ENCODE measurements around the gene CFAP251.
"Not testable (repeated sequence)": the region's sequence is repeated elsewhere in the genome, so short reads cannot be mapped to it uniquely, and the experiment has no call there.

CFAP251 gene

GRCh38 chr12:121980191-121980891 lies 61.9 kb downstream of the CFAP251 start:
- DNase-seq, result no peak

- no peak for DNase-seq
Observed at GRCh38 chr12:121980892-121981272, 62.5 kb downstream of the CFAP251 start.

- no peak for DNase-seq
Observed at GRCh38 chr12:121981456-121981855, 63.1 kb downstream of the CFAP251 start.

GRCh38 chr12:121982950-121983349 lies 64.6 kb downstream of the CFAP251 start:
- no peak for DNase-seq

GRCh38 chr12:121983536-121984210 lies 65.3 kb downstream of the CFAP251 start:
- DNase-seq, result no peak

GRCh38 chr12:121986489-121987245 lies 68.3 kb downstream of the CFAP251 start:
- no peak for DNase-seq

GRCh38 chr12:121988519-121988918 lies 70.1 kb downstream of the CFAP251 start:
- not testable (repeated sequence) for DNase-seq

GRCh38 chr12:121989276-121990113 lies 71.1 kb downstream of the CFAP251 start:
- DNase-seq, result no peak

GRCh38 chr12:121990114-121990647 lies 71.8 kb downstream of the CFAP251 start:
- no peak for DNase-seq

- DNase-seq, result no peak
Observed at GRCh38 chr12:121990692-121991603, 72.6 kb downstream of the CFAP251 start.

- no peak for DNase-seq
Observed at GRCh38 chr12:121992059-121992879, 73.9 kb downstream of the CFAP251 start.

GRCh38 chr12:121996050-121996944 lies 77.9 kb downstream of the CFAP251 start:
- DNase-seq, result no peak

- no peak for DNase-seq
Observed at GRCh38 chr12:121996945-121997612, 78.7 kb downstream of the CFAP251 start.

GRCh38 chr12:122001466-122002209 lies 83.2 kb downstream of the CFAP251 start:
- DNase-seq, result peak; percentile 83

GRCh38 chr12:122003651-122004611 lies 85.5 kb downstream of the CFAP251 start:
- no peak for DNase-seq

GRCh38 chr12:122004633-122005071 lies 86.3 kb downstream of the CFAP251 start:
- no peak for DNase-seq

- DNase-seq, result no peak
Observed at GRCh38 chr12:122005252-122005776, 86.9 kb downstream of the CFAP251 start.

All from NCI-H526 treated with DMSO at 0.1 percent for 48 hours (cell line).